Neuronal stem cell (in vitro differentiated cells): ENCODE data around the gene IFITM1.
"Not testable (repeated sequence)": the region's sequence is repeated elsewhere in the genome, so short reads cannot be mapped to it uniquely, and the experiment has no call there.

Source experiments
- DNase-seq: peaks from one replicate; pipeline ENCODE4 v3.0.0-alpha.2; 2013; ENCODE audit warnings: low spot score
- H2AFZ ChIP-seq: one replicate; pipeline ENCODE4 v1.6.1; 2013; ENCODE audit warnings: mild to moderate bottlenecking, low read length, inconsistent platforms
- H2AK5ac ChIP-seq: 2 replicates; pipeline ENCODE4 v1.6.1; 2013; ENCODE audit warnings: low read depth, mild to moderate bottlenecking, inconsistent platforms, low read length, moderate library complexity, mixed read lengths
- H2BK120ac ChIP-seq: 2 replicates; pipeline ENCODE4 v1.6.1; 2013; ENCODE audit warnings: low read depth, mild to moderate bottlenecking, inconsistent platforms, low read length, moderate library complexity, mixed read lengths
- H2BK12ac ChIP-seq: one replicate; pipeline ENCODE4 v1.6.1; 2013; ENCODE audit warnings: low read length, inconsistent platforms
- H2BK15ac ChIP-seq: 2 replicates; pipeline ENCODE4 v1.6.1; 2013; ENCODE audit warnings: mild to moderate bottlenecking, low read length, inconsistent platforms, mixed read lengths
- H2BK5ac ChIP-seq: one replicate; pipeline ENCODE4 v1.6.1; 2013; ENCODE audit warnings: inconsistent platforms, mild to moderate bottlenecking, low read length, moderate library complexity
- H3K14ac ChIP-seq: one replicate; pipeline ENCODE4 v1.6.1; 2013; ENCODE audit warnings: low read length, inconsistent platforms
- H3K18ac ChIP-seq: 2 replicates; pipeline ENCODE4 v1.6.1; 2013; ENCODE audit warnings: low read length, inconsistent platforms
- H3K23ac ChIP-seq: 2 replicates; pipeline ENCODE4 v1.6.1; 2013; ENCODE audit warnings: low read depth, mild to moderate bottlenecking, mixed read lengths, low read length, inconsistent platforms; ENCODE audit not compliant: poor library complexity
- H3K27ac ChIP-seq: replicated peaks from 3 replicates; pipeline ENCODE4 v1.5.1; 2013; ENCODE audit warnings: low read length, inconsistent platforms
- H3K27me3 ChIP-seq, 3 experiments: 2 replicates each; pipeline ENCODE4 v1.6.1; 2013; ENCODE audit warnings: low read length in 3 of 3, mild to moderate bottlenecking in 2 of 3, inconsistent platforms in 1 of 3, low read depth in 1 of 3, mixed read lengths in 1 of 3, moderate library complexity in 1 of 3; ENCODE audit not compliant: control insufficient read depth in 3 of 3, insufficient read depth in 3 of 3
- H3K36me3 ChIP-seq, 2 donors: replicated peaks in 1 of 2; 2 replicates each; pipeline ENCODE4 v1.6.1; 2013; ENCODE audit warnings: low read length in 2 of 2; ENCODE audit not compliant: control insufficient read depth in 2 of 2, insufficient read depth in 2 of 2
- H3K4ac ChIP-seq: 2 replicates; pipeline ENCODE4 v1.6.1; 2013; ENCODE audit warnings: inconsistent platforms, mild to moderate bottlenecking, low read length, moderate library complexity
- H3K4me1 ChIP-seq, 2 donors: 1 replicate in 1 of 2; 2 replicates in 1 of 2; pipeline ENCODE4 v1.6.1; 2013; ENCODE audit warnings: low read length in 2 of 2, low read depth in 1 of 2; ENCODE audit not compliant: control insufficient read depth in 2 of 2, insufficient read depth in 1 of 2
- H3K4me2 ChIP-seq: one replicate; pipeline ENCODE4 v1.6.1; 2013; ENCODE audit warnings: mild to moderate bottlenecking, low read length, inconsistent platforms; ENCODE audit not compliant: insufficient read depth, poor library complexity, severe bottlenecking
- H3K4me3 ChIP-seq, 2 donors: 2 replicates each; pipeline ENCODE4 v1.5.1; 2013; ENCODE audit warnings: low read length in 2 of 2, mild to moderate bottlenecking in 2 of 2, inconsistent platforms in 1 of 2, moderate library complexity in 1 of 2
- H3K79me1 ChIP-seq: one replicate; pipeline ENCODE4 v1.6.1; 2013; ENCODE audit warnings: low read depth, mild to moderate bottlenecking, inconsistent platforms, low read length, moderate library complexity
- H3K9ac ChIP-seq: one replicate; pipeline ENCODE4 v1.6.1; 2013; ENCODE audit warnings: mild to moderate bottlenecking, low read depth, low read length, inconsistent platforms; ENCODE audit not compliant: poor library complexity
- H3K9me3 ChIP-seq, 2 donors: replicated peaks in 1 of 2; 2 replicates each; pipeline versions ENCODE3 to v1.6.1; 2013; ENCODE audit warnings: low read length in 2 of 2, mild to moderate bottlenecking in 2 of 2, inconsistent platforms in 1 of 2, low read depth in 1 of 2, mixed read lengths in 1 of 2, moderate library complexity in 1 of 2; ENCODE audit not compliant: control insufficient read depth in 2 of 2, insufficient read depth in 1 of 2
- H4K8ac ChIP-seq: one replicate; pipeline ENCODE4 v1.6.1; 2013; ENCODE audit warnings: low read depth, mild to moderate bottlenecking, inconsistent platforms, low read length, moderate library complexity
- H4K91ac ChIP-seq: one replicate; pipeline ENCODE4 v1.6.1; 2013; ENCODE audit warnings: low read length, low read depth, mild to moderate bottlenecking, inconsistent platforms; ENCODE audit not compliant: poor library complexity
- WGBS, 2 donors: extraction: QIAGEN DNeasy Blood & Tissue Kit; methylation state at CpG; one replicate each; pipeline ENCODE4 v1.1.7; 2013; ENCODE audit warnings: missing lambda C conversion rate in 2 of 2, mixed read lengths in 1 of 2; ENCODE audit not compliant: insufficient read length in 2 of 2, insufficient replicate concordance in 1 of 2; ENCODE audit errors: extremely low coverage in 2 of 2; 5-methylcytosine and 5-hydroxymethylcytosine counted together

Gene IFITM1

DNA sequence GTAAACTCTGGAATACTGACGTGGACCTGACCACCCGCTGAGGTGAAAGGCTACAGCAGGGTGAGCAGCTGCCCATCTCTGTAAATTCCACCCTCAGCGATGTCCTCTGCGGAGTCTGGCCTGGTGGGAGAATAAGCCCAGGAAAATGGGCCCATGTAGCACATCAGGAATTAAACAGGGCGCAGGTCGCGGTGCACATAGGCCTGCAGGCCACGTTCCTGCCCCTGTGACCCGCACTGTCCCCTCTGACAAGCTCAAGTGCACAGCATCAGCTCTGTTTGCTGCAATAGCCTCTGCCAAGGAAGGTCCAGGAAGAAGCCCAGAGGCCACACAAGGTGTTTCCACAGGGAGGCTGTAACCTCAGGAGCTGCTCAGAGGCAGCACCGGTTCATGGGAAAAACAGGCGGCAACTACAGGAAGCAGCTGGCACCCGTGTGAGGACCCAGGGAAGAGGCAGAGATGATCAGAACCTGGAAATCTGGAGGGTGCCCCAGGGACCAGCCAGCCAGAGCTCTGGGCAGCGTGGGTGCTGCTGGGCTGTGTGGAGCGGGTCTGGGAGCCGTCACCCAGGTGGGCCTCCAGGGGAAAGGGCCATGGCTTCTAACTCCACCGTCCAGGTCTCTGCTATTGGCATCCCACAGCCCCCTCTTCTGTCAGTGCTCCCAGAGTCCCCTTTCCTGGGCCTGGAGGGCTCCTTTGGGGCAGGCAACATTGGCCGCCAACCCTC, 7.0 kb upstream of the IFITM1 start:
- Histone ChIP-seq H2AK5ac (peak overlapping the region; percentile 22), H3K14ac (peak overlapping the region; percentile 25), H3K9me3 (peaks cover 4 to 7% of the 10 kb centered on the region in 2 donors), H2BK5ac (peak overlapping the region; percentile 69), H2BK15ac (peak overlapping the region; percentile 90), H3K4ac (peak overlapping the region; percentile 72), H3K36me3 (peaks cover 0 to 4% of the 10 kb centered on the region in 2 donors), H3K4me3 (no peak overlapping the region), H2AFZ (no peak overlapping the region), H3K27ac (peak overlapping the region; percentile 7), H4K8ac (no peak overlapping the region), H2BK120ac (peak overlapping the region; percentile 68), H3K4me2 (no peak overlapping the region), H4K91ac (peak overlapping the region; percentile 60), H3K79me1 (peaks cover 3% of the 10 kb centered on the region), H3K27me3 (no peaks in the 10 kb centered on the region), H3K9ac (no peak overlapping the region), H2BK12ac (peak overlapping the region; percentile 32), H3K23ac (peak overlapping the region; percentile 13), H3K4me1 (peaks cover 28 to 34% of the 10 kb centered on the region in 2 donors), H3K18ac (peak overlapping the region; percentile 94)
- DNase-seq = no peak
- WGBS, 2 donors = no CpG with 5 or more reads among the region's 17 CpGs

GRCh38 chr11:307766-308708, 5.8 kb upstream of the IFITM1 start, which contains the start of gene IFITM2:
Gene IFITM2 (plus strand): TSS chr11:307816. CDS start chr11:308193, 377 bp downstream.
- H3K23ac ChIP-seq = peak within 1 kb of the TSS; percentile 82
- peaks cover 32 to 47% of the 10 kb centered on the region in 2 donors for H3K4me1 ChIP-seq
- H3K9me3 ChIP-seq, H3K36me3 ChIP-seq, H3K79me1 ChIP-seq, H3K27me3 ChIP-seq, H2AFZ ChIP-seq: not testable (repeated sequence)
- H3K18ac ChIP-seq = peak within 1 kb of the TSS; percentile 96
- peak within 1 kb of the TSS; percentile 39 for H3K4me2 ChIP-seq
- H4K91ac ChIP-seq = peak within 1 kb of the TSS; percentile 81
- H3K14ac ChIP-seq = peak within 1 kb of the TSS; percentile 79
- peak within 1 kb of the TSS; percentile 93 for H3K27ac ChIP-seq
- peak within 1 kb of the TSS; percentile 68 for H2BK120ac ChIP-seq
- WGBS, 2 donors = no CpG with 5 or more reads among the region's 28 CpGs
- H2BK5ac ChIP-seq = peak within 1 kb of the TSS; percentile 69
- peak within 1 kb of the TSS; percentile 72 for H3K4ac ChIP-seq
- peak; percentile 79 for DNase-seq
- H3K9ac ChIP-seq = peak within 1 kb of the TSS; percentile 94
- H2BK15ac ChIP-seq = peak within 1 kb of the TSS; percentile 92
- H3K4me3 ChIP-seq = peak within 1 kb of the TSS; percentile 63 to 78
- H4K8ac ChIP-seq = peak within 1 kb of the TSS; percentile 57
- H2AK5ac ChIP-seq = peak within 1 kb of the TSS; percentile 98
- H2BK12ac ChIP-seq = peak within 1 kb of the TSS; percentile 87

DNA sequence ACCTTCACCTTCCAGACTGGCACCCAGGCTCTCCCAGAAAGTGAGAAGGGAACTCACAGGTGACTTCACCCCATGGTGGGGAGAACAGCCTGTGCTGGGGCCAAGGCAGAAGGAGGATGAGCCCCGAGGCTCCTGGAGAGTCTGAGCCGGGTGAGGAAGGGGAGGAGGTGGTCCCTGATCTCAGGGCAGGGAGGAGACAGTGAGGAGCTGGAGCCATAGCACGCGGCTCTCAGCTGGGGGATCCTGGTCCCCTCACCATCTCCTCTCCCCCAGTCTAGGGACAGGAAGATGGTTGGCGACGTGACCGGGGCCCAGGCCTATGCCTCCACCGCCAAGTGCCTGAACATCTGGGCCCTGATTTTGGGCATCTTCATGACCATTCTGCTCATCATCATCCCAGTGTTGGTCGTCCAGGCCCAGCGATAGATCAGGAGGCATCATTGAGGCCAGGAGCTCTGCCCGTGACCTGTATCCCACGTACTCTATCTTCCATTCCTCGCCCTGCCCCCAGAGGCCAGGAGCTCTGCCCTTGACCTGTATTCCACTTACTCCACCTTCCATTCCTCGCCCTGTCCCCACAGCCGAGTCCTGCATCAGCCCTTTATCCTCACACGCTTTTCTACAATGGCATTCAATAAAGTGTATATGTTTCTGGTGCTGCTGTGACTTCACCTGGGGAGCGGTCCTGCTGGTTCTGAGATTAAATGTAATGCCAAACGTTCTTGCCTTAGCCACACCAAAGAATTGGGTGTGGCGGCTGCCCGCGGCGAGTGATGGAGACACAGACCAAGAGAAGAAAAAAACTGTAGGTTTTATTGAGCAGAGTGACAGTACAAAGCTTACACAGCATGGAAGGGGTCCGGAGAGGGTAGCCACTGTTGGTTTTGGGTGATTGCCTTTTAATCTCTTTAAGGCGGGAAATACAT, 4.8 kb upstream of the IFITM1 start:
- not testable (repeated sequence) for H3K4ac ChIP-seq, H3K9me3 ChIP-seq, H2BK15ac ChIP-seq, DNase-seq, H4K8ac ChIP-seq, H3K9ac ChIP-seq, H2AFZ ChIP-seq, H2AK5ac ChIP-seq, H3K14ac ChIP-seq, H3K36me3 ChIP-seq, H2BK5ac ChIP-seq, H4K91ac ChIP-seq, H3K27me3 ChIP-seq, H3K79me1 ChIP-seq, H3K23ac ChIP-seq, H2BK120ac ChIP-seq, H3K27ac ChIP-seq, H2BK12ac ChIP-seq
- H3K18ac ChIP-seq = peak overlapping the region; percentile 24
- peak overlapping the region; percentile 60 for H3K4me2 ChIP-seq
- H3K4me1 ChIP-seq = peaks cover 40 to 52% of the 10 kb centered on the region in 2 donors
- peak overlapping the region in 1 of 2 donors; percentile 63 for H3K4me3 ChIP-seq
- no CpG with 5 or more reads among the region's 24 CpGs for WGBS, 2 donors
